HG02571 (cell line): ENCODE data around the gene APOBEC2.
"Not testable (repeated sequence)": the region's sequence is repeated elsewhere in the genome, so short reads cannot be mapped to it uniquely, and the experiment has no call there.

Experiments
- ATAC-seq: cut with Tn5 transposase; IDR thresholded peaks from one replicate; pipeline ENCODE4 v1.9.1; 2021; ENCODE audit warnings: mild to moderate bottlenecking, moderate library complexity; ENCODE audit not compliant: unreplicated experiment

APOBEC2 gene

GRCh38 chr6:41053041-41053440 is at the start of gene APOBEC2:
TSS of gene APOBEC2 (plus strand) at chr6:41053202. CDS start at chr6:41053348, 146 bp downstream.
- no peak for ATAC-seq

- ATAC-seq: not testable (repeated sequence)
These were observed 46.8 kb upstream of the APOBEC2 start for GRCh38 chr6:41006217-41006616.

- ATAC-seq: not testable (repeated sequence)
These were observed 46.0 kb upstream of the APOBEC2 start for GRCh38 chr6:41006980-41007379.

- ATAC-seq: no peak
These were observed 45.0 kb upstream of the APOBEC2 start for GRCh38 chr6:41008011-41008410.

DNA sequence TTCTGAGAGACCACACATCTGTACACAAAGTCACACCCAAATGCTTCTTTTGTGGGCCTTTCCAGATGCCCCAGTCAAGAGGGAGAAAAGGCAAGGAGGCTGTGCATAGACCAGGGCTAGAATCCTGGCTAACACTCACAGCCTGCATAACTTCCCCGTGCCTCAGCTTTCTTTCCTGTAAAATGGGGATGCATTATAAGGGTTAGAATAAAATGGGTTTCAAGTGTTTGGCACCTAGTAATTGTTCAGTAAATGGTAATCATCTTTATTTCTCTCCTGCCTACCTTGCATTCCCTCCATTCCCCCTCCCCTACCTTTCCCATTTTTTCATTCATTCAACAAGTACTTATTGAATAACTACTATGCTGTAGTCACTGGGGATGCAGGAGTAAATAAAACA is 43.3 kb upstream of the APOBEC2 start:
- ATAC-seq: no peak

DNA sequence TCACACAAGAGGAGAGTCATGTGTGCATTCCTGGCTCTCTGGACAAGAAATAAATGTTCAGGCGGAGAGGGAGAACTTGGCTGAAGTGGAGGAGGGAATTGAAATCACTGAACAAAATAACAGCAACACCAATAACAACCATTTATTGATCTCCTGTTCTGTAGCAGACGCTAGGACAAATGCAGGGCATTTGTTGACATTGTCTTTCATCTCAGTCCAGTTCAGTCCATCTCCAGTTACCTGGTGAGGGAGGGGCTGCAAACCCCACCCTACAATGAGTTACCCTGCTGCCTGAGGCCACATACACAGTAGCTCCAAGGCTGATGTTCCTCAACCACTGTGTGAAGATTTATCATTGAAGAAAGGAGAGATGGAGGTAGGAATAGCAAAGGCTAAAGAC is 41.3 kb upstream of the APOBEC2 start:
- no peak for ATAC-seq

- no peak for ATAC-seq
These were observed 39.4 kb upstream of the APOBEC2 start for GRCh38 chr6:41013466-41014153.

- ATAC-seq: no peak
These were observed 38.2 kb upstream of the APOBEC2 start for GRCh38 chr6:41014780-41015179.

DNA sequence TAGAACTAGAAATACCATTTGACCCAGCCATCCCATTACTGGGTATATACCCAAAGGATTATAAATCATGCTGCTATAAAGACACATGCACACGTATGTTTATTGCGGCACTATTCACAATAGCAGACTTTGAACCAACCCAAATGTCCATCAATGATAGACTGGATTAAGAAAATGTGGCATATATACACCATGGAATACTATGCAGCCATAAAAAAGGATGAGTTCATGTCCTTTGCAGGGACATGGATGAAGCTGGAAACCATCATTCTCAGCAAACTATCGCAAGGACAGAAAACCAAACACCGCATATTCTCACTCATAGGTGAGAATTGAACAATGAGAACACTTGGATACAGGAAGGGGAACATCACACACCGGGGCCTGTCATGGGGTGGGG is 37.1 kb upstream of the APOBEC2 start:
- ATAC-seq: not testable (repeated sequence)

GRCh38 chr6:41017663-41018062 is 35.3 kb upstream of the APOBEC2 start:
- no peak for ATAC-seq

DNA sequence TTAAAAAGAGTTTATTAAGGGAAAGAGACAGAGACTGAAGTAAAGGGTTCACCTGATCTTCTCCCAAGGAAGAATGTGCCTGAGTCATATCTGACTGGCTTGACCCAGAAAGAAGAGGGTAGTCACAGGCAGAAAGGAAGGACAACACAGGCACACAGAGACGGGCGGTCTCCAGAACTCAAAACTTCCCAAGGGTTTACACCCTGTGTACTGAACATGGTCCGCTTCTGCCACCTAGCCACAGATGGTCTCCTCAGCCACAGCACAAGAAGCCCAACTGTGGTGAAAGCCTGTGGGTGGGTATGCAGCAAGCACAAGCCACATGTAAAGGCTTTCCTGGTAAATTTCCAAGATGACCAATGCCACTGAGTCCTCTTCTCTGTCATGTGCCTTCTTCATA is 31.2 kb upstream of the APOBEC2 start:
- no peak for ATAC-seq

GRCh38 chr6:41022294-41022693 is 30.7 kb upstream of the APOBEC2 start:
- ATAC-seq: no peak

GRCh38 chr6:41023114-41023513 is 29.9 kb upstream of the APOBEC2 start:
- ATAC-seq: no peak

DNA sequence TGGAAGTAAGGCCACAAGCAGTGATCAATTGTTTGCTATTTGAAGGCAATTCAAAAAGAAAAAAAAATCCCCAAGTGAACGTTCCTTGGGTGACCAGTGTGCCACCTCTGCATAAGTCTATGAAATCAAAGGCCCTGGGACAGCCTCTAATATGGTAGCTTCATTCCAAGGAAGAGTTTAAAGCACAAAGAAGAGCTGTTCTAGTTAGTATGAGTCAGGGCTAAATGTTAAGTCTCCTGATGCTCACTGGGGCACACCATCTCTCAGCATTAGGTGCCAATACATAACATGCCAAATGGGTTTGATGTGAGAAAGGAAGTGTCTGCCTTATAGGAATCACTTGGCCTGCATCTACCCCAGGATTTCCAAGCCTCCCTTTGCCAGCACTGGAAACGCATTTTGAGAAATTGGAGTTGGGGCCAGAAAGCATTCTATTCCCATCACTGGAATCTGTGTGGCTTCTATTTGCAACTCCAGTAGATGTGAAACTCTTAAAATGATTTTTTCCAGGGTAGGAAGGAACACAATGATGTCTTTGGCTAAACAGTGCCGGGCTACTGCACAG is 27.0 kb upstream of the APOBEC2 start:
- no peak for ATAC-seq

GRCh38 chr6:41027241-41027640 is 25.8 kb upstream of the APOBEC2 start:
- ATAC-seq: no peak

DNA sequence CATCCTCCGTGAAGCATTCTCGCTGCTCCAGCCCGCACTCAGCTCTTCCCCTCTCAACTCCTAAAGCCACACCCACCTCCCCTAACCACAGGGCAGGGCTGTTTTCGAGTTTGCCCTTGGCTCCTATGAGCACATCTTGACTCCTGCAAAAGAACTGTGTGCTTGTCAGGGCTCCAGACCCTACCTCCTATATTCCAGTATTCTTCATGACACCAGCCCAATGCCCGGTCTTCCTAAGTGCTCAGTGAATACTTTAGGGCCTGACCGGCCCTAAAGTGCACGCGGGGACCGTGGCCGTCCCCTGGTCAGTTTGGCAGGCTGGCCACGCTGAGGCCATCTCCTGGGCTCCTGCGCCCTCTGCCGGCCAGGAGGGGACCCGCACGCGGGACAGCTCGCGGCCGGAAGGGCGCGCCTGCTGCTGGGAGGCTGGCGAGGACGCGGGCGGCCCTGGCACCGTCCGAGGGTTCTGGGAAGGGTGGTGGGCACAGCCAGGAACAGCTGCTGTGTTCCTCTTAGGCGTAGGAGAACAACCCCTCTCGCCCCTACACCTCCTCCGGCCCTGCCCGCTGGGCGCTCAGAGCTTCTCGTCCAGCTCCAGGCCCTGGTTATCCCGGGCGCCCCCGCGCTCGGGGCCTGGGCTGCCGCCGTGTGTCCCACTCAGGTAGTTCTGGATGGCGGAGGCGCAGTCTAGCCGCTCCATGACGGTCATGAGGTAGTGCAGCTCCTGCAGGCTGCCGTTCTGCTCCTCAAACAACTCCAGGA is 25.0 kb upstream of the APOBEC2 start:
- ATAC-seq: peak; percentile 83

- peak; percentile 22 for ATAC-seq
These were observed 24.2 kb upstream of the APOBEC2 start for GRCh38 chr6:41028561-41029412.

DNA sequence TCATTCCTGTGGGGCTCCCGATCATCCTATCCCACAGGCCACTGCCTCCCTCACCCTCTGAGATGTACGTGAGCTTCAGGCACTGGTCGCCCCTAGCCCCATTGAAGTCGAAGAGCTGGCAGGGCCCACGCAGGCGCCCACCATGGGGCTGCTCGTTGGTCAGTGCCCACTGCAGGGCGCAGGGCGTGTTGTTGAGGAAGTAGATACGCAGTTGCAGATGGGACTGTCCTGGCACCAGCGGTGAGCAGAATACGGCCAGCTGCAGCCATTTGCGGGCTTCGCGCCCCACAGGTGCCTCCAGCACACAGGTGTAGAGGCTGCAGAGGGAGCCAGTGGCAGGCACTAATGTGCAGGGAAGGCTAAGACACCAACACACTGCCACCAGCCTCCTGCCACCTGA is 20.2 kb upstream of the APOBEC2 start:
- no peak for ATAC-seq

DNA sequence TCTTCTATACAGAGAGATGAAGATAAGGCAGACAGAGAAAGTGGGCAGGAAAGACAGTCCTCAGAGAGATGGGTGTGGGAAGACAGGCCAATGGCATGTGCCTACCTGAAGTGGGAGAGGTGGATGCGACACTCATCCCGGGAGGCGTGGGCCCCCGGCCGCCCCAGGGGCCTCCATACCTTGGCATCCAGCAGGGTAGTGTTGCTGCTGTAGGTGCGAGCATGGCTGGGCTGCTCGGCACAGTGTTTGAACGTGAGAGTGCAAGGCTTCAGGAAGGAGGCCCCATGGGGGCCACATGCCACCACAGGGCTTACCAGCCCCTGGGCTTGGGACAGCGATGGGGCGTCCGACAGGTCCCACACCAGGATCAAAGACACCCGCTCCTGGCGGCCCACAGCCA is 19.2 kb upstream of the APOBEC2 start:
- ATAC-seq: no peak

GRCh38 chr6:41036186-41036585 is 16.8 kb upstream of the APOBEC2 start:
- no peak for ATAC-seq

GRCh38 chr6:41036601-41037000 is 16.4 kb upstream of the APOBEC2 start:
- ATAC-seq: no peak
